PC-3 (cell line): ENCODE data around the gene ST6GAL1.

Source experiments
- CTCF ChIP-seq: fragments of 300-600 bp; sonication (generic); conservative IDR thresholded peaks from 2 replicates; pipeline ENCODE4 v1.5.1; 2017; ENCODE audit warnings: antibody characterized with exemption, low read depth, mild to moderate bottlenecking, low read length
- EZH2 ChIP-seq: fragments of 300-600 bp; sonication (generic); IDR thresholded peaks from one replicate; pipeline ENCODE4 v1.6.1; 2017; ENCODE audit warnings: antibody characterized with exemption, mild to moderate bottlenecking, low read length; ENCODE audit not compliant: unreplicated experiment
- EZH2phosphoT487 ChIP-seq: fragments of 300-600 bp; sonication (generic); IDR thresholded peaks from 2 replicates; pipeline ENCODE4 v1.6.1; 2018; ENCODE audit warnings: mild to moderate bottlenecking, antibody characterized with exemption, low read length, borderline replicate concordance

- no peak for TF ChIP-seq CTCF
- no peak for TF ChIP-seq EZH2
- no peak for TF ChIP-seq EZH2phosphoT487
These were observed 1.1 kb upstream of the ST6GAL1 start for GRCh38 chr3:186929186-186929585.
